Measurements from ENCODE around the gene SLC25A27.

The SLC25A27 gene

GRCh38 chr6:46676604-46677313, 24.0 kb downstream of the SLC25A27 start:
- Mint-ChIP-seq H3K27me3 (ENCODE audit: low read depth) (no peaks in the 10 kb centered on the region), H3K4me3 (no peak overlapping the region), H3K36me3 (ENCODE audit: low read depth) (no peaks in the 10 kb centered on the region), H3K9me3 (no peaks in the 10 kb centered on the region), H3K4me1 (ENCODE audit: low read depth) (no peaks in the 10 kb centered on the region), H3K27ac (no peak overlapping the region)

- Mint-ChIP-seq H3K9me3 (no peaks in the 10 kb centered on the region), H3K27ac (no peak overlapping the region), H3K27me3 (ENCODE audit: low read depth) (no peaks in the 10 kb centered on the region), H3K4me1 (ENCODE audit: low read depth) (no peaks in the 10 kb centered on the region), H3K4me3 (no peak overlapping the region), H3K36me3 (ENCODE audit: low read depth) (no peaks in the 10 kb centered on the region)
Measured at GRCh38 chr6:46677314-46677654, 24.5 kb downstream of the SLC25A27 start.

- H3K4me1 Mint-ChIP-seq (ENCODE audit: low read depth), result no peaks in the 10 kb centered on the region
- H3K9me3 Mint-ChIP-seq, result no peaks in the 10 kb centered on the region
- peaks cover 5% of the 10 kb centered on the region for H3K27me3 Mint-ChIP-seq (ENCODE audit: low read depth)
- H3K4me3 Mint-ChIP-seq, result no peak overlapping the region
- no peak overlapping the region for H3K27ac Mint-ChIP-seq
- no peaks in the 10 kb centered on the region for H3K36me3 Mint-ChIP-seq (ENCODE audit: low read depth)
Measured at GRCh38 chr6:46684771-46685170, 32.0 kb downstream of the SLC25A27 start.

GRCh38 chr6:46687619-46688097, 34.9 kb downstream of the SLC25A27 start, which contains the start of gene TDRD6:
TSS of gene TDRD6 (plus strand) at chr6:46687885. CDS start at chr6:46688129, 244 bp downstream.
- Mint-ChIP-seq H3K4me3 (no peak within 1 kb of the TSS), H3K27ac (no peak within 1 kb of the TSS), H3K9me3 (no peaks in the 10 kb centered on the region), H3K27me3 (ENCODE audit: low read depth) (peaks cover 8% of the 10 kb centered on the region), H3K36me3 (ENCODE audit: low read depth) (no peaks in the 10 kb centered on the region), H3K4me1 (ENCODE audit: low read depth) (no peaks in the 10 kb centered on the region)

DNA sequence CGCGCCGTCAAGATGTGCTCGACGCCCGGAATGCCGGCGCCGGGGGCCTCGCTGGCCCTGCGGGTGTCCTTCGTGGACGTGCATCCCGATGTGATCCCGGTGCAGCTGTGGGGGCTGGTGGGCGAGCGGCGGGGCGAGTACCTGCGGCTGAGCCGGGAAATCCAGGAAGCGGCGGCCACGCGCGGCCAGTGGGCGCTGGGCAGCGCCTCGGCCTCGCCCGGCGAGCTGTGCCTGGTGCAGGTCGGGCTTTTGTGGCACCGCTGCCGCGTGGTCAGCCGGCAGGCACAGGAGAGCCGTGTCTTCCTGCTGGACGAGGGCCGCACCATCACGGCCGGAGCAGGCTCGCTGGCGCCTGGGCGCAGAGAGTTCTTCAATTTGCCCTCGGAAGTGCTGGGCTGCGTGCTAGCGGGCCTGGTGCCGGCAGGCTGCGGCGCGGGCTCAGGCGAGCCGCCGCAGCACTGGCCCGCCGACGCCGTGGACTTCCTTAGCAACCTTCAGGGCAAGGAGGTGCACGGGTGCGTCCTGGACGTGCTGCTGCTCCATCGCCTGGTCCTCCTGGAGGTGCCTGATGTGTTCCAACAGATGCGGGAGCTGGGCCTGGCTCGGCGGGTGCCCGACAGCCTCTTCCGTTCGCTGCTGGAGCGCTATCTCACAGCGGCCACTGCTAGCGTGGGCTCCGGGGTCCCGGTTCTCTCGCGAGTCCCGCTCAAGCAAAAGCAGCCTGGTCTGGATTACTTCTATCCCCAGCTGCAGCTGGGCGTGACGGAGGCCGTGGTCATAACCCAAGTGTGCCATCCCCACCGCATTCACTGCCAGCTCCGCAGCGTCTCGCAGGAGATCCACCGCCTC, 35.6 kb downstream of the SLC25A27 start:
- H3K27me3 Mint-ChIP-seq (ENCODE audit: low read depth), result peaks cover 8% of the 10 kb centered on the region
- H3K9me3 Mint-ChIP-seq, result no peaks in the 10 kb centered on the region
- no peaks in the 10 kb centered on the region for H3K4me1 Mint-ChIP-seq (ENCODE audit: low read depth)
- H3K36me3 Mint-ChIP-seq (ENCODE audit: low read depth), result no peaks in the 10 kb centered on the region
- H3K27ac Mint-ChIP-seq, result no peak overlapping the region
- H3K4me3 Mint-ChIP-seq, result no peak overlapping the region

DNA sequence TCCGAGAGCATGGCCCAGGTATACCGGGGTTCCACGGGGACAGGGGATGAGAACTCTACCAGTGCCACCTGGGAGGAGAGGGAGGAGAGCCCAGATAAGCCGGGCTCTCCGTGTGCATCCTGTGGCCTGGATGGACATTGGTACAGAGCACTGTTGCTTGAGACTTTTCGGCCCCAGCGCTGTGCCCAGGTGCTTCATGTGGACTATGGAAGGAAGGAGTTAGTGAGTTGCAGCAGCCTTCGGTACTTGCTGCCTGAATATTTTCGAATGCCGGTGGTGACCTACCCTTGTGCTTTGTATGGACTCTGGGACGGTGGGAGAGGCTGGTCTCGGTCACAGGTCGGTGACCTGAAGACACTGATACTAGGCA, 36.2 kb downstream of the SLC25A27 start:
- no peaks in the 10 kb centered on the region for H3K4me1 Mint-ChIP-seq (ENCODE audit: low read depth)
- no peaks in the 10 kb centered on the region for H3K36me3 Mint-ChIP-seq (ENCODE audit: low read depth)

GRCh38 chr6:46689657-46690056, 36.9 kb downstream of the SLC25A27 start:
- H3K4me3 Mint-ChIP-seq, result no peak overlapping the region
- peaks cover 10% of the 10 kb centered on the region for H3K27me3 Mint-ChIP-seq (ENCODE audit: low read depth)
- H3K4me1 Mint-ChIP-seq (ENCODE audit: low read depth), result no peaks in the 10 kb centered on the region
- no peaks in the 10 kb centered on the region for H3K9me3 Mint-ChIP-seq
- H3K27ac Mint-ChIP-seq, result no peak overlapping the region
- H3K36me3 Mint-ChIP-seq (ENCODE audit: low read depth), result no peaks in the 10 kb centered on the region

More for the DNA sequence above, 36.2 kb downstream of the SLC25A27 start:
- Mint-ChIP-seq H3K27ac (no peak overlapping the region), H3K27me3 (ENCODE audit: low read depth) (peaks cover 10% of the 10 kb centered on the region), H3K9me3 (no peaks in the 10 kb centered on the region), H3K4me3 (no peak overlapping the region)

- no peaks in the 10 kb centered on the region for H3K4me1 Mint-ChIP-seq (ENCODE audit: low read depth)
Measured at GRCh38 chr6:46690141-46690755, 37.5 kb downstream of the SLC25A27 start.

GRCh38 chr6:46690911-46691451, 38.2 kb downstream of the SLC25A27 start:
- Mint-ChIP-seq H3K27me3 (ENCODE audit: low read depth) (peaks cover 10% of the 10 kb centered on the region), H3K9me3 (no peaks in the 10 kb centered on the region), H3K4me1 (ENCODE audit: low read depth) (no peaks in the 10 kb centered on the region), H3K27ac (no peak overlapping the region), H3K4me3 (no peak overlapping the region), H3K36me3 (ENCODE audit: low read depth) (no peaks in the 10 kb centered on the region)

More at GRCh38 chr6:46690141-46690755, 37.5 kb downstream of the SLC25A27 start:
- no peaks in the 10 kb centered on the region for H3K36me3 Mint-ChIP-seq (ENCODE audit: low read depth)
- H3K27me3 Mint-ChIP-seq (ENCODE audit: low read depth), result peaks cover 10% of the 10 kb centered on the region
- H3K27ac Mint-ChIP-seq, result no peak overlapping the region
- no peak overlapping the region for H3K4me3 Mint-ChIP-seq
- no peaks in the 10 kb centered on the region for H3K9me3 Mint-ChIP-seq

DNA sequence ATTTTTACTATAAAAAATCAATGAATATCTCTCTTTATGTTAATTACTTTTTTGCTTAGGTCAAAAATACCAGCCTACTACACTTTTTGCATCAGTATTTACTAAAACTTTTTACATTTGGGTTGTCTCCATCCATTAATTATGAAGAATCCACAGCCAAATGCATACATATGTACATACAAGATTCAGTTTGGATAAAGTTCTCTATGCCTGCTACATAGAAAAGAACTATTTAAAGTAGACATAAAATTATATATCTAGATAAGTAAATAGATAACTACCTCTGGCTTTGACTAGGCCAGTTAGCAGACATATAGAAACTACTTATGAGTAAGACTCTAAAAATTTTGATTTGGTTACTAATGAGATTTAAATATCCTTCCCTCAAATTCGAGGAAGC, 47.2 kb downstream of the SLC25A27 start:
- Mint-ChIP-seq H3K4me3 (no peak overlapping the region), H3K36me3 (ENCODE audit: low read depth) (no peaks in the 10 kb centered on the region), H3K27me3 (ENCODE audit: low read depth) (peaks cover 19% of the 10 kb centered on the region), H3K4me1 (ENCODE audit: low read depth) (no peaks in the 10 kb centered on the region), H3K27ac (no peak overlapping the region), H3K9me3 (no peaks in the 10 kb centered on the region)

GRCh38 chr6:46704562-46704961, 51.8 kb downstream of the SLC25A27 start:
- Mint-ChIP-seq H3K27ac (no peak overlapping the region), H3K4me3 (no peak overlapping the region), H3K36me3 (ENCODE audit: low read depth) (no peaks in the 10 kb centered on the region), H3K9me3 (no peaks in the 10 kb centered on the region), H3K27me3 (ENCODE audit: low read depth) (peaks cover 22% of the 10 kb centered on the region), H3K4me1 (ENCODE audit: low read depth) (no peaks in the 10 kb centered on the region)

DNA sequence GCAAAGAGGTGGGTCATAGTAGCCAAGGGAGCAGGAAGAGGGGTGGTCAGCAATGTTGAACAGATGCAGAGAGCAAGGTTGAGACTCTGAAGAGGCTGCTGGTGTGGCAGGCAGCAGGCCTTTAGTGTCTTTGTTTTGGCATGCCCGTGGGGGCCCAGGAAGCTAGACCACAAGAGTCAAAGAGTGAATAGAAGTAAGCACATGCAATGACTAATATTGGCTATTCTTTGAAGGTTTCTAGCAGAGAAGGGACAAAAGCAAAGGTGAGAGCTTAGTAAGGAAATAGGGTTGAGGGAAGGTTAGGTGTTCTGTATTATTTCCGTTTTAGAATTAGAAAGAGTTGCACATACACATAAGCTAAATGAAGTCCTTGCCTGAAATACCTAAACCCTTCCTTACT, 53.7 kb downstream of the SLC25A27 start:
- H3K9me3 Mint-ChIP-seq, result no peaks in the 10 kb centered on the region
- H3K27me3 Mint-ChIP-seq (ENCODE audit: low read depth), result peaks cover 22% of the 10 kb centered on the region
- H3K27ac Mint-ChIP-seq, result no peak overlapping the region
- H3K36me3 Mint-ChIP-seq (ENCODE audit: low read depth), result no peaks in the 10 kb centered on the region
- no peak overlapping the region for H3K4me3 Mint-ChIP-seq
- no peaks in the 10 kb centered on the region for H3K4me1 Mint-ChIP-seq (ENCODE audit: low read depth)

- no peaks in the 10 kb centered on the region for H3K9me3 Mint-ChIP-seq
- no peaks in the 10 kb centered on the region for H3K4me1 Mint-ChIP-seq (ENCODE audit: low read depth)
- H3K27ac Mint-ChIP-seq, result no peak overlapping the region
- H3K4me3 Mint-ChIP-seq, result no peak overlapping the region
- no peaks in the 10 kb centered on the region for H3K36me3 Mint-ChIP-seq (ENCODE audit: low read depth)
- H3K27me3 Mint-ChIP-seq (ENCODE audit: low read depth), result no peaks in the 10 kb centered on the region
Measured at GRCh38 chr6:46711491-46711890, 58.7 kb downstream of the SLC25A27 start.

DNA sequence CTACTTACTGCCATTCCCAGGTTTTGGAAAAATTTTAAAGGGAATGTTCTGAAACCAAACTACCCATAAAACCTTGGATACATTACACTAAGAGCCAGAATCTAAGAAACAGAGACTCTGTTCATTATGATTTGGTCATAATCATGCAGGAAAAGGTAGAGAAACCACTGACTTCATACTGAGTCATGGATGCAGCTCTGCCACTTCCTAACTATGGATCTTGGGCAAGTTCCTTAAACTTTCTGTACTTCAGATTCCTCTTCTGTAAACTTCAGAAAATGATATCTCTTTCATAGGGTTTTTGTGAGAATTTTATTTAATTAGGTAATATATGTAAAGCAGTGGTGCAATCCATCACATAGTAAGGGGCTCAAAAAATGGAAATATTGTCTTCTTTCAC, 62.4 kb downstream of the SLC25A27 start:
- Mint-ChIP-seq H3K27ac (no peak overlapping the region), H3K9me3 (no peaks in the 10 kb centered on the region), H3K4me3 (no peak overlapping the region), H3K36me3 (ENCODE audit: low read depth) (no peaks in the 10 kb centered on the region), H3K4me1 (ENCODE audit: low read depth) (no peaks in the 10 kb centered on the region), H3K27me3 (ENCODE audit: low read depth) (peaks cover 3% of the 10 kb centered on the region)
